ENCODE results near the gene SPACA6. TPM values are rescaled to one million over a fixed set of nuclear protein-coding genes. Genes with fewer than 3 reads are reported as not detected.

The SPACA6 gene
- polyA plus RNA-seq, 1 experiment: 8.5 TPM

- no peaks in the 10 kb centered on the region for H3K36me3 ChIP-seq (ENCODE audit: control insufficient read depth, insufficient read depth, low read length)
- ChIA-PET CTCF (interaction anchor here (0.9 to 2.1 kb wide), 2 partner anchors 14 to 303 kb away, joined by 3 to 6 read pairs; no protein-coding TSS in a partner anchor), POLR2A (no interaction called here)
- TF ChIP-seq, protein P1, sequence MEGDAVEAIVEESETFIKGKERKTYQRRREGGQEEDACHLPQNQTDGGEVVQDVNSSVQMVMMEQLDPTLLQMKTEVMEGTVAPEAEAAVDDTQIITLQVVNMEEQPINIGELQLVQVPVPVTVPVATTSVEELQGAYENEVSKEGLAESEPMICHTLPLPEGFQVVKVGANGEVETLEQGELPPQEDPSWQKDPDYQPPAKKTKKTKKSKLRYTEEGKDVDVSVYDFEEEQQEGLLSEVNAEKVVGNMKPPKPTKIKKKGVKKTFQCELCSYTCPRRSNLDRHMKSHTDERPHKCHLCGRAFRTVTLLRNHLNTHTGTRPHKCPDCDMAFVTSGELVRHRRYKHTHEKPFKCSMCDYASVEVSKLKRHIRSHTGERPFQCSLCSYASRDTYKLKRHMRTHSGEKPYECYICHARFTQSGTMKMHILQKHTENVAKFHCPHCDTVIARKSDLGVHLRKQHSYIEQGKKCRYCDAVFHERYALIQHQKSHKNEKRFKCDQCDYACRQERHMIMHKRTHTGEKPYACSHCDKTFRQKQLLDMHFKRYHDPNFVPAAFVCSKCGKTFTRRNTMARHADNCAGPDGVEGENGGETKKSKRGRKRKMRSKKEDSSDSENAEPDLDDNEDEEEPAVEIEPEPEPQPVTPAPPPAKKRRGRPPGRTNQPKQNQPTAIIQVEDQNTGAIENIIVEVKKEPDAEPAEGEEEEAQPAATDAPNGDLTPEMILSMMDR (IDR thresholded peaks at IDR 0.05; ENCODE audit: insufficient read depth, low read depth, low read length): no peak
- no peak overlapping the region for H3K4me3 ChIP-seq (ENCODE audit: low read depth, low read length)
- peaks cover 9% of the 10 kb centered on the region for H3K27me3 ChIP-seq (ENCODE audit: control insufficient read depth, insufficient read depth, low read length)
- DNase-seq (ENCODE audit: low read depth): no peak
Observed at GRCh38 chr19:51724543-51724942, 31.4 kb downstream of the SPACA6 start.

- Histone ChIP-seq H3K36me3 (ENCODE audit: control insufficient read depth, insufficient read depth, low read length) (no peaks in the 10 kb centered on the region), H3K27me3 (ENCODE audit: control insufficient read depth, insufficient read depth, low read length) (peaks cover 6% of the 10 kb centered on the region), H3K4me3 (ENCODE audit: low read depth, low read length) (no peak overlapping the region)
- ChIA-PET CTCF (no interaction called here), POLR2A (interaction anchor here (0.5 kb wide), 1 partner anchor 442 kb away, joined by 4 read pairs; no protein-coding TSS in a partner anchor)
- no peak for DNase-seq (ENCODE audit: low read depth)
- TF ChIP-seq, protein P1 (IDR thresholded peaks at IDR 0.05; ENCODE audit: insufficient read depth, low read depth, low read length): no peak
Observed at GRCh38 chr19:51726049-51726448, 32.9 kb downstream of the SPACA6 start.

DNA sequence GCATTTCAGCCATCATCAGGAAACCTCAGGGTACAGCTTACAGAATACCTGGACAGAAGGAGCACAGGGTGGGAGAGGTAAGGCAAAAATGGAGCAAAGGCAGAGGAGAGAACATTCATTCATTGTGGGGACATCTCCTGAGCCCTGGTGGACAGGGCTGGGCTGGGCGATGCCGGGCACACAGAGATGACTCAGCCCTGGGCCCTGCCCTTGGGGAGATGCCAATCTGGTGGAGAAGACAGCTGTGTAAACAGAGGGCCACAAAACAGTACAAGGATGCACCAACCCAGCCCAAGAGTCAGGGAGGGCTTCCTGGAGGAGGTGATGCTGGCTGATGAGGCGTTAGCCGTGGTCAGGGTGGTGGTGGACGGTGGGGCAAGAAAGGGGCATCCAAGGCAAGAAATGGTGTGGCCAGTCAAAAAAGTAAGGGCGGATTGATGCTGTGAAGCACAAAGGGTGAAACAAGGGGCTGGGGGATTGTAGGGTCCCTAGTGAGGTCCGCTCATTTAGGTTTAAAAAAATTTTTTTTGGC lies 34.3 kb downstream of the SPACA6 start:
- ChIA-PET CTCF (interaction anchor here (1.1 kb wide), 1 partner anchor 50 kb away, joined by 3 read pairs; no protein-coding TSS in a partner anchor), POLR2A (no interaction called here)
- TF ChIP-seq, protein P1 (IDR thresholded peaks at IDR 0.05; ENCODE audit: insufficient read depth, low read depth, low read length): no peak
- H3K36me3 ChIP-seq (ENCODE audit: control insufficient read depth, insufficient read depth, low read length): no peaks in the 10 kb centered on the region
- no peak overlapping the region for H3K4me3 ChIP-seq (ENCODE audit: low read depth, low read length)
- no peak for DNase-seq (ENCODE audit: low read depth)
- peaks cover 3% of the 10 kb centered on the region for H3K27me3 ChIP-seq (ENCODE audit: control insufficient read depth, insufficient read depth, low read length)

DNA sequence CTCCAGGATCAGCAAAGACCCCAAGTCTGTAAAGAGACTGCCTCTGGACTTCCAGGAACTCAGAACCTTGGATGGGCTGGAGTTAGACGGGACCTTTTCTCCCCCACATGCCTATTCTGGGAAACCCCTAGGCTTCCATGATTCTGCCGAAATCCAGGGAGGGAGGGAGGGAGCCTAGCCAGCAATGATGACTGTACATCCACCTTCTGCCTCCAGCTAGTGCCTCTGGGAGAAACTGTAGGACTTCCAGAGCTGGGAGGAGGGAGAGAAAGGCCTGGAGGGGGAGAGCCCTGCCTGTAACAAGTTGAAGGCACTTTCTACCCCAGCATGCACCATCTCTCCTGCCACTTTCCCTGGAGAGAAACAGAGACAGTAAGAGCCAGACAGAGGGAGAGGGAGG lies 36.7 kb downstream of the SPACA6 start:
- H3K27me3 ChIP-seq (ENCODE audit: control insufficient read depth, insufficient read depth, low read length): peaks cover 1% of the 10 kb centered on the region
- H3K4me3 ChIP-seq (ENCODE audit: low read depth, low read length): no peak overlapping the region
- H3K36me3 ChIP-seq (ENCODE audit: control insufficient read depth, insufficient read depth, low read length): no peaks in the 10 kb centered on the region
- POLR2A ChIA-PET: no interaction called here
- CTCF ChIA-PET: no interaction called here
- TF ChIP-seq, protein P1 (IDR thresholded peaks at IDR 0.05; ENCODE audit: insufficient read depth, low read depth, low read length): no peak
- no peak for DNase-seq (ENCODE audit: low read depth)

DNA sequence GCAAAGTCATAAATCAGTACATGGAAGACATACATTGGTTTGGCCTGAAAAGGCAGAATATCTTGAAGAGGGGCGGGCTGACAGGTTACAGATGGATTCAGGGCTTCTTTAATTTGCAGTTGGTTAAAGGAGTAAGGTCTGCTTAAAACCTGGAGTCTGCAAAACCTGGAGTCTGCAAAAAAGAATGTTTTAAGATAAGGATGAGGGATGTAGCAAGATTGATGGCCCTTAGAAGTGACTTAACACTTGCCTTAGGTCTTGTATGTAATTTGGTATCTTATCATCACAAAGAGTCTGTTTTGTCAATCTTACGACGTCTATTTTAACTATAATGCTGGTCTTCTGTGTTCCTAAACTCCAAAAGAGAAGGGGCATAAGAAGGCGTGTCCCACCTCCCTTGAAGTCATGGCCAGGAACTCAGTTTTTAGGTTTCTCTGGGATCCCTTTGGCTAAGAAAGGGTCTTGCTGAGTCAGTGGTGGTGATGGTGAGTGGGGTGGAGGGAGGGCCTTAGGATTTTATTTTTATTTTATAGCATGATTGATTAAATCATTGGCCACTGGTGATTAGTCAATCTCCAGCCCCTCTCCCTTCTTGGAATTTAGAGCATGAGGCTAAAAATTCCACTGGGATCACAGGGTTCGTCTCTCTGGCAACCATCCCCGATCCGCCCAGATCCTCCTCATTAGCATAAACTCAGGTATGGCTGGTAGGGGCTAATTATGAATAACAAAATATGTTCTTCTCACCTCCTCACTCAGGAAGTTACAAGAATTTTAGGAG lies 40.8 kb downstream of the SPACA6 start:
- POLR2A ChIA-PET: no interaction called here
- Histone ChIP-seq H3K4me3 (ENCODE audit: low read depth, low read length) (no peak overlapping the region), H3K36me3 (ENCODE audit: control insufficient read depth, insufficient read depth, low read length) (no peaks in the 10 kb centered on the region), H3K27me3 (ENCODE audit: control insufficient read depth, insufficient read depth, low read length) (no peaks in the 10 kb centered on the region)
- DNase-seq (ENCODE audit: low read depth): no peak
- TF ChIP-seq, protein P1 (IDR thresholded peaks at IDR 0.05; ENCODE audit: insufficient read depth, low read depth, low read length): no peak
- CTCF ChIA-PET: no interaction called here

All from BJ (cell line).